Hepatocyte (in vitro differentiated cells): ENCODE results near the gene PRKAG2. TPM values are rescaled to one million over a fixed set of nuclear protein-coding genes. Genes with fewer than 3 reads are reported as not detected.

Source experiments
- DNase-seq: peaks from one replicate; pipeline ENCODE4 v3.0.0-alpha.2; 2016; ENCODE audit warnings: low spot score
- H2AFZ ChIP-seq: fragments of 200-600 bp; sonication (generic); 2 replicates; pipeline ENCODE4 v1.6.0; 2016; ENCODE audit warnings: antibody characterized with exemption, mild to moderate bottlenecking
- H3K27ac ChIP-seq: fragments of 200-600 bp; sonication (generic); 2 replicates; pipeline ENCODE4 v1.5.1; 2016; ENCODE audit warnings: mild to moderate bottlenecking
- H3K27me3 ChIP-seq: fragments of 200-600 bp; sonication (generic); 2 replicates; pipeline ENCODE4 v1.6.1; 2016
- H3K36me3 ChIP-seq: fragments of 200-600 bp; sonication (generic); replicated peaks from 2 replicates; pipeline ENCODE4 v1.5.1; 2016; ENCODE audit warnings: low read depth; ENCODE audit not compliant: insufficient read depth
- H3K4me1 ChIP-seq: fragments of 200-600 bp; sonication (generic); 2 replicates; pipeline ENCODE4 v1.5.1; 2016; ENCODE audit warnings: mild to moderate bottlenecking, moderate library complexity; ENCODE audit not compliant: insufficient read depth
- H3K4me2 ChIP-seq: fragments of 200-600 bp; sonication (generic); 2 replicates; pipeline ENCODE4 v1.6.0; 2016
- H3K4me3 ChIP-seq: fragments of 200-600 bp; sonication (generic); 2 replicates; pipeline ENCODE4 v1.5.1; 2016; ENCODE audit warnings: mild to moderate bottlenecking
- H3K79me2 ChIP-seq: fragments of 200-600 bp; sonication (generic); 2 replicates; pipeline ENCODE4 v1.6.0; 2017; ENCODE audit warnings: mild to moderate bottlenecking
- H3K9me2 ChIP-seq: fragments of 200-600 bp; sonication (generic); replicated peaks from 2 replicates; pipeline ENCODE4 v1.6.0; 2017; ENCODE audit warnings: mild to moderate bottlenecking; ENCODE audit not compliant: insufficient read depth
- H3K9me3 ChIP-seq: fragments of 200-600 bp; sonication (generic); 2 replicates; pipeline ENCODE4 v1.5.1; 2016; ENCODE audit warnings: low read depth, mild to moderate bottlenecking
- H4K20me1 ChIP-seq: fragments of 200-600 bp; sonication (generic); 2 replicates; pipeline ENCODE4 v1.6.0; 2016; ENCODE audit warnings: mild to moderate bottlenecking; ENCODE audit not compliant: insufficient read depth, poor library complexity, severe bottlenecking
- EZH2 ChIP-seq: fragments of 200-600 bp; sonication (generic); IDR thresholded peaks from 2 replicates; pipeline ENCODE4 v1.6.1; 2016; ENCODE audit warnings: antibody characterized with exemption, mild to moderate bottlenecking, borderline replicate concordance
- EZH2phosphoT487 ChIP-seq: fragments of 200-600 bp; sonication (generic); IDR thresholded peaks from one replicate; pipeline ENCODE4 v1.6.1; 2018; ENCODE audit warnings: antibody characterized with exemption, mild to moderate bottlenecking, low read depth, moderate library complexity; ENCODE audit not compliant: unreplicated experiment, severe bottlenecking
- WGBS: methylation state at CpG from one replicate; pipeline ENCODE4 v1.1.6; 2016; ENCODE audit warnings: low lambda C conversion rate; ENCODE audit errors: missing lambda C conversion rate; 5-methylcytosine and 5-hydroxymethylcytosine counted together
- polyA plus RNA-seq: library from polyadenylated mRNA; unstranded; fragments of >200 nt; fragmentation: Nextera tagmentation; extraction: Ambion mirVana; gene quantifications from 2 replicates; pipeline ENCODE4 v1.2.1, GENCODE V29; 2016
- total RNA-seq: library from RNA; depleted of rRNA; stranded (reverse); fragments of >200 nt; gene quantifications from 2 replicates; pipeline ENCODE4 v1.2.3, GENCODE V29; 2014
- TF ChIP-seq, protein P1 (sequence below): fragments of 200-600 bp; sonication (generic); IDR thresholded peaks from 2 replicates; pipeline ENCODE4 v1.5.1; 2016; ENCODE audit warnings: antibody characterized with exemption, mild to moderate bottlenecking; ENCODE audit not compliant: poor library complexity

Gene PRKAG2
- total and polyA plus RNA-seq, 2 experiments from 2014 or later = 17.8 to 23.4 TPM

DNA sequence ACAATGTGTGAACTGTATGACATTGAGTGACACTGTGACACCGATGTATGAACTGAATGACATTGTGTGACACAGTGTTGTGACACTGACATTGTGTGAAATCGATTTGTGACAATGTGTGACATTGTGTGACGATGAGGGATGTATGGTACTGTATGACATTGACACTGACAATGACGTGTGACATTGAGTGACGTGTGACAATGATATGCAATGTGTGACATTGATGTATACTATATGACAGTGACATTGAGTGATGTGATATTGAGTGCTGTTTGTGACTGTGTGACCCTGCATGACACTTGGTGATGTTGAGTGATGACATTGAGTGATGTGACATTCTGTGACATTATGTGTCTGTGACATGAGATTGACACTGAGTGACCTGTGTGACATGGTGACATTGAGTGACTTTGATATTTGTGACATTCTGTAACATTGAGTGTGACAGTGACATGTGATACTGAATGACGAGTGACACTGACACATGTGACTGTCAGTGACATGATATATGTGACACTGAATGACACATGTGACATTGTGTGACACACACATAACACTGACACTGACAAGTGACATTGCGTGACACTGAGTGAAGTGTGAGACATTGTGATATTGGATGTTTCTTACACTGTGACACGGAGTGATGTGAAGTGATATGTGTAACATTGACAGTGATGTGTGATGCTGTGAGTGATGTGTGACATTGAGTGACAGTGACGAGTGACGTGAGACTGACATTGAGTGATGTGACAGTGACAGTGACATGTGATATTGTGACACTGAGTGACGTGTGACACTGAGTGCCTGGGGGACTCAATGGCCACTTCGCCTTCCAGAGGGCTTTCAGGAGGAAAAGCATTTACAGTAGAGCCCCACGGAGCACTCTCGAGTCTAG, 167.5 kb downstream of the PRKAG2 start:
- H3K4me2 ChIP-seq = no peak overlapping the region
- H3K9me3 ChIP-seq = no peaks in the 10 kb centered on the region
- H3K4me3 ChIP-seq = no peak overlapping the region
- H3K27ac ChIP-seq = no peak overlapping the region
- H3K27me3 ChIP-seq = no peaks in the 10 kb centered on the region
- no peaks in the 10 kb centered on the region for H4K20me1 ChIP-seq
- no peaks in the 10 kb centered on the region for H3K36me3 ChIP-seq
- no peaks in the 10 kb centered on the region for H3K9me2 ChIP-seq
- DNase-seq = no peak
- H3K79me2 ChIP-seq = no peaks in the 10 kb centered on the region
- TF ChIP-seq EZH2 = no peak
- TF ChIP-seq EZH2phosphoT487 = no peak
- TF ChIP-seq, protein P1, sequence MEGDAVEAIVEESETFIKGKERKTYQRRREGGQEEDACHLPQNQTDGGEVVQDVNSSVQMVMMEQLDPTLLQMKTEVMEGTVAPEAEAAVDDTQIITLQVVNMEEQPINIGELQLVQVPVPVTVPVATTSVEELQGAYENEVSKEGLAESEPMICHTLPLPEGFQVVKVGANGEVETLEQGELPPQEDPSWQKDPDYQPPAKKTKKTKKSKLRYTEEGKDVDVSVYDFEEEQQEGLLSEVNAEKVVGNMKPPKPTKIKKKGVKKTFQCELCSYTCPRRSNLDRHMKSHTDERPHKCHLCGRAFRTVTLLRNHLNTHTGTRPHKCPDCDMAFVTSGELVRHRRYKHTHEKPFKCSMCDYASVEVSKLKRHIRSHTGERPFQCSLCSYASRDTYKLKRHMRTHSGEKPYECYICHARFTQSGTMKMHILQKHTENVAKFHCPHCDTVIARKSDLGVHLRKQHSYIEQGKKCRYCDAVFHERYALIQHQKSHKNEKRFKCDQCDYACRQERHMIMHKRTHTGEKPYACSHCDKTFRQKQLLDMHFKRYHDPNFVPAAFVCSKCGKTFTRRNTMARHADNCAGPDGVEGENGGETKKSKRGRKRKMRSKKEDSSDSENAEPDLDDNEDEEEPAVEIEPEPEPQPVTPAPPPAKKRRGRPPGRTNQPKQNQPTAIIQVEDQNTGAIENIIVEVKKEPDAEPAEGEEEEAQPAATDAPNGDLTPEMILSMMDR = no peak
- no peak overlapping the region for H2AFZ ChIP-seq
- 92% methylated on average over 14 of the region's 14 CpGs for WGBS
- H3K4me1 ChIP-seq = peaks cover 10% of the 10 kb centered on the region

DNA sequence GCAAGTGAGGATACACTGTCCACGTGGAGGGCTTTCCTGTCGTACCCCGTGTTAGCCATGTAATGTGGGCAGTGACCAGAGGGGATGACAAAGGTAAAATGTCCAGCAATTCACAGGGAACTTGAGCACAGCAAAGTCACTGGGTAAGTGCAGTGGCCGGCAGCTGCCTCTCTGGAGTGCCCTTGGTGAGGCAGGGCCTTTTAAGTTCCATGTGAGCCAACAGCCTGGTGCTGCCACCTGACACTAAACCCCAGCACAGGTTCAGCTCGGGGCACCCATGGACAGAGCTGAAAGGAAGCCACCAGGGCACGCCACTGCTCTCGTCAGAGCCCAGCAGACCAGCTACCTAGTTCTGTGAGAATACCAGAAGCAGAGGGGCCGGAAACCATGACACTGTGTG, 168.3 kb downstream of the PRKAG2 start:
- no peaks in the 10 kb centered on the region for H3K27me3 ChIP-seq
- no peaks in the 10 kb centered on the region for H3K79me2 ChIP-seq
- H2AFZ ChIP-seq = no peak overlapping the region
- TF ChIP-seq EZH2phosphoT487 (no peak), EZH2 (no peak)
- TF ChIP-seq, protein P1 = no peak
- DNase-seq = no peak
- 83% methylated on average over 8 of the region's 8 CpGs for whole genome bisulfite sequencing
- H4K20me1 ChIP-seq = no peaks in the 10 kb centered on the region
- H3K9me3 ChIP-seq = no peaks in the 10 kb centered on the region
- H3K4me2 ChIP-seq = no peak overlapping the region
- H3K27ac ChIP-seq = no peak overlapping the region
- peaks cover 10% of the 10 kb centered on the region for H3K4me1 ChIP-seq
- H3K9me2 ChIP-seq = no peaks in the 10 kb centered on the region
- H3K36me3 ChIP-seq = no peaks in the 10 kb centered on the region
- H3K4me3 ChIP-seq = no peak overlapping the region

DNA sequence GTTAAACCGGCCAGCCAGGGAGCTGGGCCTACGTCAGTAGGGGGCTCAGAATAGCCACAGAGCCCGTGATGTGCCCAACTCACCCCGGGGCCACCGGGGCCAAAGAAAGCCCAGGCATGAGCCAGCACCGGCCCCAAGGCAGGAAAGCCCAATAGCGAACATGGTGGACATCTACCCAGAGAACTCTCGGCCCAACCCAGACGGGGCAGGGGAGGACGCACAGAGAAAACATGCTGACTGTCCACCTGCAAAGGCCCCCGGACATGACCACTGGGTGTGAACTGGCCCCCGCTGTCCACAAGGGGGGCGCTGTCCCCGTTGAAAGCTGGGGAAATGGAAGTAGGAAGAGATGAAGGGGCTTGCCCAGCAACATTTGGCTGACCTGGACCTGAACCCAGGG, 169.2 kb downstream of the PRKAG2 start:
- no peaks in the 10 kb centered on the region for H3K27me3 ChIP-seq
- H3K4me1 ChIP-seq = peaks cover 10% of the 10 kb centered on the region
- H3K36me3 ChIP-seq = no peaks in the 10 kb centered on the region
- H3K9me3 ChIP-seq = no peaks in the 10 kb centered on the region
- TF ChIP-seq, protein P1 = no peak
- TF ChIP-seq EZH2phosphoT487 (no peak), EZH2 (no peak)
- H3K27ac ChIP-seq = no peak overlapping the region
- no peak for DNase-seq
- no peaks in the 10 kb centered on the region for H3K79me2 ChIP-seq
- 88% methylated on average over 14 of the region's 14 CpGs for WGBS
- no peak overlapping the region for H3K4me2 ChIP-seq
- no peaks in the 10 kb centered on the region for H4K20me1 ChIP-seq
- no peak overlapping the region for H3K4me3 ChIP-seq
- H3K9me2 ChIP-seq = no peaks in the 10 kb centered on the region
- H2AFZ ChIP-seq = no peak overlapping the region
